Kasumi-1 (cell line): ENCODE measurements around the gene LHX3.
A peak's percentile ranks its signal among the peaks of the same experiment; 100 is the strongest.

Experiments used
- DNase-seq, 2 experiments: peaks; one replicate each; lab custom pipeline; 2025; lab: John Stamatoyannopoulos, UW

LHX3 gene

DNA sequence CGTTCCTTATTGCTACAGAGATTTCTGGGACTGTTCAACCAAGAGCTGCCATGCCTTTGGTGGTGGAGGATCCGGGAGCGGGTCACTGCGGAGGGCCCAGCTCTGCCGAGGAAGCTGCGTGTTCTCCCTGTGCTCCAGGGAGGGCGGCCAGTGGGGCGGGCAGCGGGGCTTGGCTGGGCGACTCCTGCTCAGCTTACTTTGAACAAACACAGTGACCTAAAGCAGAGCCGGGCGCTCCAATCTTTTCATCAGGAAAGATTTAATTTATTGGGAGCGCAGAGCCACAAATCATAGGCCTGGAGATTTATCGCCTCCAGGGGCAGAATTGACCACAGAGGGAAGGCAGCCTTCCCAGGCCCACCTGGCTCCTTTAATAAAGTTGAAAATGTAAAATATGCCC, 27.7 kb downstream of the LHX3 start:
- no peak for DNase-seq

DNA sequence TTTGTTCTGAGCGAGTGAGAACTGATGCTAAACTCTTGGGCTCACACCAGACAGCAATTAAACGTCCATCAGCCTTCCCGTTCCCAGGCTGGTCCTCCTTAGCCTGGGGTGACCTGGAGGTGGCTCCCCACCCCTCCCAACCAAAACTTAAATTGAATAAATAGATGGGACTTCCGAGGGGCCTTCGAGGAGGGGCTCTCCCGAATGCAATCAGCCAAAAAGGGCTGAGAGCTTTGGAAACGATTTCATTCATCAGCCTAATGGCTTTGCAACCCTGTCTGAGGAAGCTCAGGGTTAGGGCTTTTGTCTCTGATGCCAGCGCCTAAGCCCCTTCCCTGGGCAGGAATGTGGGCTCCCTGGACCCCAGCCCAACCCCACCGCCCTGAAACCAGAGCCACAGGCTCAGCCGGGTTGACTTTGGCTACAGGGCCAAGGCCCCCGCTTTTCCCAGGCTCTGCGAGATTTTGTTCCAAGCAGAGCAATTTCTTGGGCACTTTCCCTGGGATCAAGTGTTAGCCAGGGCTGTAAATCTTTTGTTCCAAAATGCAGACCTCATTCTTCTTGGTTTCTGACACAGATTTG, 29.2 kb downstream of the LHX3 start:
- no peak for DNase-seq

DNA sequence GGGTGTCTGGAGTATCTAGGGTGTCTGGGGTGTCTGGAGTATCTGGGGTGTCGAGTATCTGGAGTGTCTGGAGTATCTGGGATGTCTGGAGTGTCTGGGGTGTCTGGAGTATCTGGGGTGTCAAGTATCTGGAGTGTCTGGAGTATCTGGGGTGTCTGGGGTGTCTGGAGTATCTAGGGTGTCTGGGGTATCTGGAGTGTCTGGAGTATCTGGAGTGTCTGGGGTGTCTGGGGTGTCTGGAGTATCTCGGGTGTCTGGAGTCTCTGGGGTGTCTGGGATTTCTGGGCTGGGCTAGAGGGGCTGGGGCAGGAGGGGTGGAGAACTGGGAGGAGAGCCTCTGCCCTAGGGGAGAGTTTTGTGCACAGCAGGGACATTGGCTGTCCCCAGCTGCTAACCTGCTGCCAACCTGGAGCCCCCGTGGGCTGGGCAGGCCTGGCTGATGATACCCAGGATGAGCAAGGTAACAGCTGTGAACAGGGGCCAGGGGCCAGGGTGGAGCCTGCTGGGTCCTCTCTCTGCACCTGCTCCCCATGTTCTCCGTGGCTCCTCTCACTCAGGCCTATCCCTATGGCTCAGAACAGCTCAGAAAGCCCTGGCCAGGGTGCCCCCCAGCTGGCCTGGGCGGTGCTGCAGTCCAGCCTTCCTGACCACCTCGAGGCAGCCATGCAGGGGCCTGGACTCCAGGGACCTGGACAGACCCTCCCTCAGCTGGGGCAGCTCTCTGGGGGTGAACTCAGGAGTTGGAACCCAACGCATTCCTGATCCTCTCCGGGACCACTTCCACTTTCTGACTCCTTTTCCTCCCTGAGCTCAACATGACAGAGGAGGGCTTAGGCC, 29.9 kb downstream of the LHX3 start:
- DNase-seq = no peak

DNA sequence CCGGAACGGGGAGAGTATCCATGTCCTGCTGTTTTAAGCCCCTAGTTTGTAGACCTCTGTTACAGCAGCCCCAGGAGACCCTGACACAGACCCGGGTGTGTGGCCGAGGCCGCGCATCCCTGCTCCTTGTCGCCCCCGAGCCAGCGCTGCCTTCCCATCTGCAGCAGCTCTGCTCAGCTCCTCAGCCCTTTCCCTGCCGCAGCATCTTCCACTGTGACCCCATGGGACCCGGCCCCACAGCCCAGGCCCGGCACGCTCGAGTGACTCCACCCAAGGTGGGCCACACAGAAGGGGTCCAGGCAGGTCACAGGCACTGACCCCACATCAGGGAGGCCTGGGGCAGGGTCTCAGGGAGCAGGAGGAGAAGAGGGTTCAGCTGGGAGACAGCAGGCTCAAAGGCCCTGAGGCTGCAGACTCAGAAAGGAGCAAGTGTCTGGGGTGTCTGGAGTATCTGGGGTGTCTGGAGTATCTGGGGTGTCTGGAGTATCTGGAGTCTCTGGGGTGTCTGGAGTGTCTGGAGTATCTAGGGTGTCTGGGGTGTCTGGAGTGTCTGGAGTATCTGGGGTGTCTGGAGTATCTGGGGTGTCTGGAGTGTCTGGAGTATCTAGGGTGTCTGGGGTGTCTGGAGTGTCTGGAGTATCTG, 31.2 kb downstream of the LHX3 start:
- no peak for DNase-seq

DNA sequence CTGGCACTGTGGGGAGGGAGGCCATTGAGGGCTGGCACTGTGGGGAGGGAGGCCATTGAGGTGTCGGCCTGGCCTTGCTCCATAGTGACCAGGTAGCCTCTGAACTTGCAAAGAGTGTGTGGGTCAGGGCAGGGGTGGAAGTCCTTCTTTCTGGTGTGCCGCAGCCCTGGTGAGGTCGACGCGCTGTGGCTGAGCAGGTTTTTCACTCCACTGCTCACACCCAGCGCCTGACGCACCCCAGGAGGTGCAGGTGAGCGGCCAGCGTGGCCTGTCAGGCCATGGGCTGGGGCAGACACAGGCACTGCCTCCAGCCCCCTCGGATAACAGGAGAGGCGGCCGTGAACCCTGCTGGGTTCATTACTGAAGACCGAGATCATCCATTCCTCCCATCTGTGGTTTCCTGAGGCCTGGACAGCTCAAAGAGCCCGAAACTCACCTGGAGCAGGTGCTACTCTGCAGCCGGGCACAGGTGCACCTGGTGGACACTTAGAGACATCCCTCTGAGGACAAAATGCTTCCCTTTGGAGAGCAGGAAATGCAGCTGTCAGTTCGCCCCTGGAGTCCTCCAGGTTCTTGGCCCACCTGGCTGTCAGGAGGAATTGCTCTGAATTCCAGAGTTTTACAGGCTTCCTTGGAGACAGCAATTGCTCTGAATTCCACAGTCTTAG, 32.4 kb downstream of the LHX3 start:
- DNase-seq = no peak

DNA sequence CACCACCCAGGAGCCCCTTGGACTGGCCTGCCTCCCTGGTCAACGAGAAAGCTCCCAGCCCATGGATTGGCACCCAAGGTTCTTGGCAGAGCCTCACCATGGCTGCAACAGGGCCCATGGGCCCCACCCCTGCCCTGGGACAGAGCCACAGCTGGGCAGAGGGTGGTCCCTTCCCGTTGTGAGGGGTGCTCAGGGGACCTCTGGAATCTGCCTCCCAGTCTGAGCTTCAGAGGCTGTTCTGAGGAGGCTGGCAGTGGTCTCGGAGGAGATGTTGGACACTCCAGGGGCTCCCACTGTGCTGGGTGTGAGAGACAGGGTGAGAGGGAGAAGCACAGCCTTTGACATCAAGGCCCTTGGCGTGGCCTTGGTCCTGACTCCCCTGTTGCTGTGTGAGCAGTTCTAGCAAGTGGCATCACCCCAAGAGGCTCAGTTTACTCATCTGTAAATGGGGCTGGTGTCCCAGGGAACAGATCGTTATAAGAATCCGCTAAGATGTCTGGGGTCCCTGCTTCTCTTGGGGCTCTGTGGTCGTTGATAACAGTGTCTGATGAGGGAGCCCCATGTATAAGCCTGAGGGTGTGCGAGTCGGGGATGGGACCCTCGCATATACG, 33.0 kb downstream of the LHX3 start:
- no peak for DNase-seq

DNA sequence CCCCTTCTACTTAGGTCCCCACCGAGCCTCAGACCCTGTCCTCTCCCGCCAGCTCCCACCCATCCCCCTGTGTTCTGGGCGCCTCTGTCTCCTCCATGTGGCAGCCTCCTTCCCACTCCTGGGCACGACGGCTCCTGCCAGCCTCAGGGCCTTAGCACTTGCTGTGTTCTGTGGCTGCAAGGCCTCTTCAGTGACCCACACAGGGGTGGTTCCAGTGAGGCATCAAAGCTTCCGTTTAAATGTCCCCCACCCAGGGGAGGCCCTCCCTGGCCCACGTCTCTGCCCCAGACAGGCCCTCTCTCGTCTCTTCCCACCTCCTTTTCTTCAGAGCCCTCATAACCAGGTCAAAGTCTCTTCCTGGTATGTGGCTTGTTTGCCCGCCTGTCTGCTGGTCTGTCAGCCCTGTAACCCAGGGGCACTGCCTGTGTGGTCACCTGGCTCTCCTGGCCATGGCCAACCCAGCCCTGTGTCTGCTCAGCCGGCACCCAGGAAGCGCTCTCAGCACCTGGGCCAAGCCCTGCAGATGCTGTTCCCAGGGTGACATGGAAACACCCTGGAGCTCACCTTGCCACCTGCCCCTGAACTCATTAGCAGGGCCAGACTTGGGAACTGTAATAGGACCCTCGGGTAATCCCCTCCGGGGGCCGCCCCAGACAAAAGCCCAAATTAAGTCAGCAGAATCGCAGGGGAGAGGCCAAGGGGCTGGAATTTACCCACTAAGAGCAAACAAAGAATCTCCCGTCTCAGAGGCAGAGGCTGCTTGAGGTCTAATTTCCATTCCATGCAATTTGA, 33.7 kb downstream of the LHX3 start:
- no peak for DNase-seq

DNA sequence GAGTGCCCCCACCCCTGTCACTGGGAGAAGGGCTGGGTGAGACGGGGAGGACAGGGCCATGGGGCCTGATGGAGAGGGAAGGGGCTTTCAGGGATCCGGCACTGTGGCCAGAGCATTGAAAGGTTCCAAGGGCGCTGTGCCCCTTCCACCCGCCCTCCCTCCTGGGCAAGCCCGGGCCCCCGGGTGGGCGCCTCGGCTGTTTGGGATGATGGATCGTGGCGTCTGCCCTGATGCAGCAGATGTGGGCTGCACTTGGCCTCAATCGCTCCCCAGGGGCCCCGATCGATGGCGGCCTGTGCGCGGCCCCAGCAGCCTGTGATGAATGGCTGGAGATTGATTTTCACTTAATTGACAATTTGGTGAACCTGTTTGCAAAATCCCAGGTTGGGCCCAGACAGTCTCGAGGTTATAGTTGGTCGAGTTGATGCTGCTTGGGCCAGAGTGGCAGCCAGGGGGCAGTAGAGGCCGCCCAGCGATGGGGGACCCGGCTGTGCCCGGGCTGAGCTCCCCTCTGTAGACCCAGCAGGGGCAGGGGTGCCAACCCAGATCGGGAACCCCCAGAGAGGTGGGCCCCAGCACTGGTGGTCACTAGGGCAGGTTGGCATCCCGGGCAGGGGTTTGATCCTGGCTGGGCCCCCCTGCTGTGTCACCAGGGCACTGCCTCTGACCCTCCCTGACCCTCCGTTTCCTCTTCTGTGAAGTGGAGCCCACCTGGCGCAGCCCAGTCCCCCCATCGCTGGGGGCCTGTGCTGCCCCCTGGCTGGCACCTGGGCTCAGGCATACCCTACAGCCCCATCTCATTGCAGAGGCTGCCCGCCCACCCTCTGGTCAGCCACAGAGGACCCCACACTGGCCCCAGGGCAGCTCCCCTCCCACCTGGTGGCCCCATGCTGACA, 34.7 kb downstream of the LHX3 start:
- peak in 1 of 2 experiments; percentile 27 for DNase-seq

DNA sequence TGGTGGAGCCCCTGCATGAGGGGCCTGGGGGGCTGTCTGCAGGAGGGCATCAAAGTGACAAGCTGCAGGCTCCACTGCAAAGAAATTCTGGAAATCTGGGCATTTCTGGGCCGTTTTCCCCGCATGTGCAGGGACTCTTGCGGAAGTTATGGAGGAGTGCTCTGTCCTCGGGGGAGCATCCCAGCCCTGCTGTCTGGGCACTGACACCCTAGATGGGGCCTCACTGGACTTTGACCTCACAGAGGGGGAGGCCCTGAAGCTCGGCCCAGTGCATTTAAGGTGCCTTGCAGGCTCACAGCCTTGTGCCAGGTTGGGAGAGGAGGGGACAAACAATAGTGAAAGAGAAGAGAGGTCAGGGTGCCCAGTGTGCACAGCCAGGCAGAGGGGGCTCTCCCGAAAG, 35.4 kb downstream of the LHX3 start:
- DNase-seq = no peak

DNA sequence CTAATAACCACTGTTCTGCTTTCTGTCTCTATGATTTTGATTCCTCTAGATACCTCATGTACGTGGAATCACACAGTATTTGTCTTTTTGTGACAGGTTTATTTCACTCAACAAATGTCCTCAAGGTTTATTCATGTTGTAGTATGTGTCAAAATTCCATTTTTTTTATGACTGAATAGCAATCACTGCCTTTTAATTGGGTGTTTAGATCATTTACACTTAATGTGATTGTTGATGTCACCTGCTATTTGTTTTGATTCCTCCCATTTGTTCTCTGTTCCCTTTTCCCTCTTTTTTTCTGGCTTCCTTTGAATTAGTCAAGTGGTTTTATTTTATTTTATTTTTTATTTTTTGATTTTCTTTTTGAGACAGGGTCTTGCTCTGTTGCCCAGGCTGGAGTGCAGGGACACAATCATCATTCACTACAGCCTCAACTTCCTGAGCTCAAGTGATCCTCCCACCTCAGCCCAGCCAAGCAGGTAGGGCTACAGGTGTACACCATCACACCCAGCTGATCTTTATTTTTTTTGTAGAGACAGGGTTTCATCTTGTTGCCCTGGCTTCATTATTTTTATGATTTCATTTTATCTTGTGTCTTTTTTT, 41.6 kb downstream of the LHX3 start:
- DNase-seq = no peak

DNA sequence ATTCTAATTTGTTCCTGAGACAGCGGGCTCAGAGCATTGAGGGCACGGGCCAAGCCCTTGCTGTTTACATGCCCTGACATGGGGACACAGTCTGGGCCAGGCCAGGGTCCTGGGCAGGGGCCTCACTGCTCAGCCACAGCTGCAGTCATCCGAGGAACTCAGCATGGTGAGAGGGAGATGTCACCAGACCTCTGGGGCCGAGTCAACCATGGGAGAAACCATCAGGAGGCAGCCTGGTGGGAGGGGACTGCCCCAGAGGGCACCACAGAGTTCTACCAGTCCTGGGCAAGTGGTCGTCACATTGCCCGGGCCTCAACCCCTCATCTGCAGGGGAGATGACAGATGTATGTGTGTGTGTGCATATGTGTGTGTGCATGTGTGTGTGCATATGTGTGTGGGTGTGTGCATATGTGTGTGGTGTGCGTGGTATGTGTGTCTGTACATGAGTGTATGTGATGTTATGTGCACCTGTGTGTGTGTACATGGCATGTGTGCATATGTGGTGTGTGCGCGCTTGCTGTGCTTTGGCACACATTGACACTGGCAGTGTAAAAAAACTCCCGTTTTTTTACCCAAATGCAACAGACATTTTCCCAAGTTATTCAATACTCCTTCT, 43.8 kb downstream of the LHX3 start:
- DNase-seq = no peak

DNA sequence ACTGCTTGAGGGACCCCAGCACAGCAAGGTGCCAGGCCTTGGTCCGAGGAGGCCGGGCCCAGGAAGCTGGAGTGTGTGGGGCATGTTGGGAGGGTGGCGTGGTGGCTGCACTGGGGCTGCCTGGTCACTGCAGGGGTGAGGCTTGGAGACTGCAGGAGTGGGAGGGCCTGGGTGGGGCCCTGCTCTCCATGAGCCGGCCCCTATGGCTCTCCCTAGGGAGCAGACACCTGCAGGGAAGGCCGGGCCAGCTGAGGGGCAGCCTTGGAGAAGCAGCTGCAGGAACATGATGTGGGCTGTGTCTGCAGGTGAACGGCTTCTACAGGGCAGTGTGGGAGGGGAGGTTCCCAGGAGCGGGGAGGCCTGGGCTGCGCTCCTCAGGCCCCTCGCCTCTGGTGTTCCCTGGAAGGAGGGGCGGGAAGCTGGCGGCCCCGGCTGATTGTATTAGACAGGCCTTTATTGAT, 44.5 kb downstream of the LHX3 start:
- no peak for DNase-seq

DNA sequence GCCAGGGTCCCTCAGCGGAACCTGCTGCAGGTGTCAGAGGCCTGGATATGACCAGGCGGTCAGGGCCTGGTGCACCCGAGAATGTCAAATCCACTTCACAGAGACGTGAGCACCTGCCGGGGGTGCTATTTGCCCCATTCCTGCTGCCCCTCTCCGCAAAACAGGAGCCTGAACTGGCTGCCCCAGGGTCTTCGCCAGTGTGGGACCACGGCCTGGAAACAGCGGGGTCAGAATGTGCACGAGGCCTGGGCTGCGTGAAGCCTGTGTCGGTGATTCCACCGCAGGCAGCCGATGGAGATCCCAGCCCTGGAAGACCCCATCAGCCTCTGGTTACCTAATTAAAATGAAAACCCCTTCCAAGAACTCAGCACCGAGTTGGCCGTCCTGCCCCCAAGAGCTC, 45.1 kb downstream of the LHX3 start:
- DNase-seq = no peak

DNA sequence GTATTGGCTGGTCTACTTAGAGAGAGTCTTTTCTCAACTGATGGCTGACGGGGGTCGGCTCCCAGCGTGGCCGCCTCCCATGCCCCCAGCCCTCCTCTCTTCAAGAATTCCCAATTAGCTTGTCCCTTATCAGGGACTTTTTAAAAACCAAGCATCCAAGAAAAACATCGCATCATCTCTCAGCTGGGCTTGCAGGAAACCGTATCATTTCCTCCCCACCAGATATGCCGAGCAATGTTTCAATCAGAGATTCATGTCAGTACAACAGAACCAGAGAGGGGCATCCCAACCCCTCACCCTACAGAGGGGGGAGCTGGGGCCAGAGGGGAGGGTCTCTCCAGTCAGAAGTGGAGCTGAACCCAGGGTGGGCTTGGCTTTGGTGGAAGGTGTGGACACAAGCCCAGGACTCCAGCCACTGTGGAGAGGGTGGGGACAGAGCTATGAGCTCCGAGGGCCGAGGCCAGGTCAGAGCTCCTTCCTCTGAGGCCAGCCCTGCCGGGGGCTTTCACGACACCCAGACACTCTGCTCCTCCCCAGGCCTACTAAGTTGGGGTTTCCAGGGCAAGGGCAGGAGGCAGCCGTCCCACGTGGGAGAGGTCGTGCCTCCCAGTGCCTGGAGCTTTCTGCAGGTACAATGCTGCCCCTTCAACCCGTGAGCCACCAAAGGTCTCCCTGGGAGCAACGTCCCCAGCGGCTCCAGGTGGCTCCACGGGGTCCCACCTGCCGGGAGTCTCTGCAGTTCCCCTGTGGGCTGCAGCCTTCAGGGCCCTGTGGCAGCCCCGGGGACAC, 47.3 kb downstream of the LHX3 start:
- DNase-seq = no peak

DNA sequence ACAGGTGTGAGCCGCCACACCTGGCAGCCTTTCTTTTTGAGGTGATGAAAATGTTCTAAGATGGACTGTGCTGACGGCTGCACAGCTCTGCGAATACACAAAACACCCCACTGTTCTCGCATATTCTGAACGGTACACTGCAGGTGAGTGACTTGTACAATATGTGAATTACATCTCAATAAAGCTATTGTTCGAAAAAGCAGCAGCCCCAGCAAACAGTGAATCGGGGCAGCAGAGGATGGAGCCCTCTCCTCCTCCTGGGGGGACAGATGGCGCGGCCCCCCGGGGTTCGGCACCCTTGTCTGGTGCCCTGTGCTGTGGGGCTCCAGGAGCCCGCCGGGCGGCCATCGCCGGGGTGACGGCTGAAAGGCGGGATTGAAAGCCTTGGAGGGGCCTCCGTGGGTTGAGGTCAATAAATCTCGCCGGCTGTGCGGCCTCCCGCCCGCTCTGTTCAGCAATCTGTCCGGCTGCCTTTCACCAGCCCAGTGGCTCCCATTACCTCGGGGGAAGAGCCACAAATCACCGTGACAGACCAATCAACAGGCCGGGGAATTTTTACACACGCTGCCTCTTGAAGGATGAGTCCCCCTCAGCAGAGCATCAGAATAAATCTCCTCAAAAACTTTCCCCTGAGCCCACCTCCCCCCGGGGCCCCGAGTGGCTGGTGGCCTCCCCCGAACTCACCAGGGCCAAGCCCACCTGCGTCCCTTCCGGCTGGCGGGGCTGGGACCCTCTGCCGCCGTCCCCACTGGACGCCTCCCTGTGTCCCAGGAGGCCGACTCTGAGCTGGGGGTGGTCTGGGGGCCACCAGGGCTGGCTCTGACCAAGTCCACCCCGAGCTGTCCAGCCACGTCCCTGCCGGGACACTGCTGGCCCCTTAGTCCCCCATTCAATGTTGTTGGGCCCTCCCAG, 48.5 kb downstream of the LHX3 start:
- DNase-seq = no peak

DNA sequence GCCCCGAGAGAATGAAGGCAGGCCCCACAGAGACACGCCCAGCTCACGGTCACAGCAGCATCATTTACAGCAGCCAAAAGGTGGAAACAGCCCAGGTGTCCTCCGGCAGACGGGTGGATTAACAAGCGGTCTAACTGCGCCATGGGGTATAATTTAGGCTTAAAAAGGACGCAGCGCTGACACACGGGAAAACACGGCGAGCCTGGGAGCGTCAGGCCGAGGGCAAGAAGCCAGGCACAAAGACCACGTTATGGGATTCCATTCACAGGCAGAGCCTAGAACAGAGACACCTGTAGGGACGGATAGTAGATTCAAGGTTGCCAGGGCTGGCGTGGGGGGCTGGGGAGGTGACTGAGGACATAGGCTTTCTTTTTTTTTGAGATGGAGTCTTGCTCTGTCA, 49.4 kb downstream of the LHX3 start:
- DNase-seq = no peak

DNA sequence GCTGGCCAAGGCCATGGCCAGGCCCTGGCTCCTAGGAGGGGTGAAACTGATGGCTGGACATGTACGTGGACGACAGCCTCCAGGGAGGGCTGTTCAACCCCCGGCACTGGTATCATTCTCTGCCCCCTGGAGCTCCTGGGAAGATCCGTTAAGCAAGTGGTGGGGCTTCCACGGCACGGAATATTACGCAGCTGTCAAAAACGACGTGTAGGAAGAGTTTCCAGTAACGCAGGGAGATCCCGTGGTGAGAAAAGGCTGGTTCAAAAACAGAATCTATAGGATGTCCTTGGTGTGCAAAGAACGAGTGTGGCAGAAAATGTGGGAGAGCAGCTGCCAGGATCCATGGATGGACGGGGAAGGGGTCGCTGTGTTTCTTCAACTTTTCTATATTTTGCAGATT, 50.0 kb downstream of the LHX3 start:
- no peak for DNase-seq
